HUES6 (cell line): ENCODE results near the gene CD1D.
"Not testable (repeated sequence)": the region's sequence is repeated elsewhere in the genome, so short reads cannot be mapped to it uniquely, and the experiment has no call there.

Experiments
- H3K27ac ChIP-seq: 2 replicates; pipeline ENCODE4 v1.7.0; 2013; ENCODE audit warnings: low read depth, mild to moderate bottlenecking, low read length, inconsistent platforms
- H3K27me3 ChIP-seq: 2 replicates; pipeline ENCODE4 v1.6.1; 2013; ENCODE audit warnings: low read length; ENCODE audit not compliant: control insufficient read depth, insufficient read depth
- H3K36me3 ChIP-seq: 2 replicates; pipeline ENCODE4 v1.6.1; 2013; ENCODE audit warnings: low read length; ENCODE audit not compliant: control insufficient read depth, insufficient read depth
- H3K4me1 ChIP-seq: 2 replicates; pipeline ENCODE4 v1.6.1; 2013; ENCODE audit warnings: low read length; ENCODE audit not compliant: control insufficient read depth, insufficient read depth
- H3K4me3 ChIP-seq: 2 replicates; pipeline ENCODE4 v1.5.1; 2013; ENCODE audit warnings: low read depth, low read length
- H3K9ac ChIP-seq: one replicate; pipeline ENCODE4 v1.6.1; 2013; ENCODE audit warnings: mild to moderate bottlenecking, low read length
- H3K9me3 ChIP-seq: 2 replicates; pipeline ENCODE4 v1.6.1; 2013; ENCODE audit warnings: low read depth, low read length; ENCODE audit not compliant: control insufficient read depth, insufficient read depth

Gene CD1D

DNA sequence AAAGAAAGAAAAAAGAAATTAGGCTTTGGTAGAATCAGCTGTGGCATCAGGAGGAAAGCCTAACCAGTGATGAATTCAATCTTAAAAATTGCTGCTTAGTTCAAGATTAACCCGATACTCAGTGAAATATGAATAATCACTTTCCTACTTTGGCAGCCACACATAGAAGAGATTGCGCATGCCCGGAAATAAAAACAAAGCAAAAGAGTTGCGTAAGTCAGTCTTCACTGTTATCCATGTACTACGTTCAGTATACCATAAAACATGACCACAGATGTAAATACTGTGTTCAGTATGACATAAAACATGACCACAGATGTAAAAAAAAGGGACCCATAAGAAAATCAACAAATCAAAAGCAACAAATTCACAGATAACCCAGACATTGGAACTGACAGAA is 19.2 kb downstream of the CD1D start:
- Histone ChIP-seq H3K4me1 (no peaks in the 10 kb centered on the region; the same call in 1 of the 2 replicates), H3K27ac (no peak overlapping the region), H3K27me3 (no peaks in the 10 kb centered on the region), H3K4me3 (no peak overlapping the region), H3K9ac (no peak overlapping the region), H3K36me3 (no peaks in the 10 kb centered on the region), H3K9me3 (no peaks in the 10 kb centered on the region)

DNA sequence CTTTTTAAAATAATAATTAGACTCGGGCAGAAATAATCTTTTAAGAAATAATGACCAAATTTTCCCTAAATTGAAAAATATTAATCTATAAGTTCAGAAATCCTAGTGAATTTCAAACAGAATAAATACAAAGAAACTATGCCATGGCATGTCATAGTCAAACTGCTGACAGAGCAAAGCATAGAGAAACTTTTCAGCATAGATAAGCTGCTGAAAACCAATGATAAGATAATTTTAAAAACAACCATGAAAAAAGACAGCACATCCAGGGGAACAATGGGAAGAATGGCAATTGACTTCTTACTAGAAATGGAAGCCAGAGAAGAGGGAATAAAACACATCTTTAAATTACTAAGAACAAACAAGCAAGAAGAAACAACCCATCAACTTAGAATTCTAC is 19.8 kb downstream of the CD1D start:
- Histone ChIP-seq H3K36me3 (no peaks in the 10 kb centered on the region), H3K27ac (no peak overlapping the region), H3K4me1 (no peaks in the 10 kb centered on the region; the same call in 1 of the 2 replicates), H3K9ac (no peak overlapping the region), H3K4me3 (no peak overlapping the region), H3K27me3 (no peaks in the 10 kb centered on the region), H3K9me3 (no peaks in the 10 kb centered on the region)

DNA sequence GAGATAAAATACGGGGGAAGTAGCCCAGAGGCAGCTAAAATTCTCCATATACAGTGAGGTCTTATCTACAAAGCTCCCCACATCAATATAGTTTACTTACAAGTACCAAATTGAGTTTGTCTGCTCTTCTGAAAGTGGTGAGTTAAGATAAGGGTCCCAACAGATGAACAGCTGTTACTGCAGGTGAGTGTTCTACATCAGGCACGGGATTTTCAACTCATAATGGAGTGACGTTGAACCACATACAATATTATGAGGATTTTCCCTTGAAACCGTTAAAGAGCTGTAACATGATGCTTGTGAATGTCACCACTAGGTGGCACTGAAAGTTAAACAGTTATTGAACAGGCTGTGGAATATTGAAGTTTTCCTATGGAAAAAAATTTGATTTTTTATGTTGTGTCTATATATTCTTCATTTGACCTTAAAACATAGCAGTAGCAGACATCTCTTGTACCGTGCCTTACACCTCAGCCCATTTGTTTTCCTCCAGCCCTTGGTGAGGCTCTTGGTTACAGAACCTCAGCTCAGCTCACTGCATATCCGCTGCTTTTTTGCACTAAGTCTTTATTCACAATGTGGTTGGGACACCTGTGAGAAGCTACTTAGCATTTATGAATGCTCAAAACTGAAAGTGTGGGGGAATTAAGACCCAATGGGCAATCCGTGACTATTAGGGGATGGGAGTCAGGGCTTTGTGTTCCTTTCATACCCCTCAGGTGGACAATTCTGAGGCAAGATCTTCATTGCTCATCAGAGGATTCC is 23.2 kb downstream of the CD1D start:
- no peak overlapping the region for H3K9ac ChIP-seq
- no peak overlapping the region for H3K27ac ChIP-seq
- H3K9me3 ChIP-seq = no peaks in the 10 kb centered on the region
- H3K4me3 ChIP-seq = peak overlapping the region; percentile 42; the same call in 1 of the 2 replicates
- H3K36me3 ChIP-seq = no peaks in the 10 kb centered on the region
- H3K27me3 ChIP-seq = no peaks in the 10 kb centered on the region
- peaks cover under 1% of the 10 kb centered on the region; the same call in 1 of the 2 replicates for H3K4me1 ChIP-seq

DNA sequence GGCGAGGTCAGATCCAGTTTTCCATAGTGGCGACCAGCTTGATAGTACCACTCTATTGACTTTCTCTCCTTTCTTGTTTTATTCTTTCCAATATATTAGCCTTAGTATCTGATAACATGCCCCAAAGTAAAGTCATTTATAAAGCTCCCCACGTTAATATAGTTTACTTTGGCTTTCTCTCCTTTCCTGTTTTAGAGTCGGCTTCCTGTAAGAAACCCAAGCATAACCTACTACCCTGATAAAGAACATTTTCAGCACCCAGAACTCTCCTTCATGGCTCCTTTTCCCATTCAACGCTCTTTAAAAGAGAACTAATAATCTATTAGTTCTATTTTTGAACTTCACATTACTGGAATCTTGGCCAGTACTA is 23.7 kb downstream of the CD1D start:
- Histone ChIP-seq H3K27ac (no peak overlapping the region), H3K4me3 (no peak overlapping the region), H3K27me3 (no peaks in the 10 kb centered on the region), H3K36me3 (no peaks in the 10 kb centered on the region), H3K4me1 (peaks cover 5% of the 10 kb centered on the region; the same call in 1 of the 2 replicates), H3K9me3 (no peaks in the 10 kb centered on the region), H3K9ac (no peak overlapping the region)

DNA sequence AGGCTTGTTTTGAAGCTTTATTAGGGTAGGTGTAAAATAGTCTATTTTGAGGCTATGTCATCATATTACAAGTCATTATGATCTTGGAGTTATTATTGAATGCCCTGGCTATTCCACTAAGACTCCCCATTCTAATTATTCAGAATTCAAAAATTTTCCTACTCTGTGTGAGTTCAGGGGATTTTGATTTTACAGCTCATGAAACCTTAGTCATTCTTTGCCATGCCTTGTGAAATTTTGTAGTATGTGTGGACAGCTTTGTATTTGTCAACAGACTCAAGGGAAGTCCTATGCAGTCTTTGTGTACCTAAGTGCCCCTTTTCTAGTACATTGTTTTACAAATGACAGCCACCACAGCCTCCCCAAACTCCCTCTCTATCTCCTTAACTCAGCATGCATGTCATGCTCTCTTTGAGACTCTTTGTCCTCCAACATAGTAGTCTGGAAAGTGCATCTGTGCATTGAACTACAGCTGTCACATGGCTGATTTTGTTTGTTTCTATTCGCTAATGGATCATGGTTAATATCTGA is 28.0 kb downstream of the CD1D start:
- no peaks in the 10 kb centered on the region for H3K36me3 ChIP-seq
- no peak overlapping the region for H3K9ac ChIP-seq
- peaks cover 5% of the 10 kb centered on the region; the same call in 1 of the 2 replicates for H3K4me1 ChIP-seq
- H3K9me3 ChIP-seq = peaks cover 7% of the 10 kb centered on the region; the same call in 1 of the 2 replicates
- H3K27ac ChIP-seq = no peak overlapping the region
- no peaks in the 10 kb centered on the region for H3K27me3 ChIP-seq
- no peak overlapping the region for H3K4me3 ChIP-seq

DNA sequence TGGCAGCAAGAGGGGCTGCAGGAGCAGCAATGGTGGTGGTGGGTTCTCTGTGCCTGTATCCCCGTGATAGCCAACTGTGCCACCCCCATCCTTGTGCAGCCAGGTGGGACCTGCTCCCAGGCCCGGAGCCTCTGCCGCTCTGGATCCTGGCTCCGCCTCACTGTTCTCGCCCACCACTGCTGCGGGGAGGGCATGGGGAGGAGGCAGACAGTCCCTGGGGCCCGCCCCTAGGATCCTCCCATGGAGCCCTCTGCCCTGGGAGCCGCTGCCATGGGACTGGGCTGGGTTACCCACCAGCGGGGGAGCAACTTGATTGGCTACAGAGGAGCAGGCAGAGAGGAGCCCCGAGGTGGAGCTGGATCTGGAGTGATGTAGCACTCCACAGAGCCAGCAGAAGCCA is 31.6 kb downstream of the CD1D start:
- no peak overlapping the region for H3K9ac ChIP-seq
- H3K27ac ChIP-seq = no peak overlapping the region
- H3K36me3 ChIP-seq = no peaks in the 10 kb centered on the region
- no peak overlapping the region for H3K4me3 ChIP-seq
- H3K9me3 ChIP-seq = peaks cover 10% of the 10 kb centered on the region; the same call in 1 of the 2 replicates
- peaks cover 5% of the 10 kb centered on the region; the same call in 1 of the 2 replicates for H3K4me1 ChIP-seq
- H3K27me3 ChIP-seq = no peaks in the 10 kb centered on the region

DNA sequence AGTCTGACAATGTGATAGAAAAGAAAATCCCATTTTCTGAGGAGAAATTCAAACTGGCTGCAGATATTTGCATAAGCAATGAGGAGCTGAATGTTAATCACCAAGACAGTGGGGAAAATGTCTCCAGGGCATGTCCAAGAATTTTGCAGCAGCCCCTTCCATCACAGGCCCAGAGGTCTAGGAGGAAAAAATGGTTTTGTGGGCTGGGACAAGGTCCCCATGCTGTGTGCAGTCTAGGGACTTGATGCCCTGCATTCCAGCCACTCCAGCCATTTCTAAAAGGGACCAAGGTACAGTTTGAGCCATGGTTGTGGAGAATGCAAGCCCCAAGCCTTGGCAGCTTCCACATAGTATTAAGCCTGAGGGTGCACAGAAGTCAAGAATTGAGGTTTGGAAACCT is 42.8 kb downstream of the CD1D start:
- not testable (repeated sequence) for H3K4me1 ChIP-seq, H3K36me3 ChIP-seq, H3K9ac ChIP-seq, H3K27me3 ChIP-seq, H3K4me3 ChIP-seq, H3K27ac ChIP-seq
- H3K9me3 ChIP-seq = peaks cover 27% of the 10 kb centered on the region

DNA sequence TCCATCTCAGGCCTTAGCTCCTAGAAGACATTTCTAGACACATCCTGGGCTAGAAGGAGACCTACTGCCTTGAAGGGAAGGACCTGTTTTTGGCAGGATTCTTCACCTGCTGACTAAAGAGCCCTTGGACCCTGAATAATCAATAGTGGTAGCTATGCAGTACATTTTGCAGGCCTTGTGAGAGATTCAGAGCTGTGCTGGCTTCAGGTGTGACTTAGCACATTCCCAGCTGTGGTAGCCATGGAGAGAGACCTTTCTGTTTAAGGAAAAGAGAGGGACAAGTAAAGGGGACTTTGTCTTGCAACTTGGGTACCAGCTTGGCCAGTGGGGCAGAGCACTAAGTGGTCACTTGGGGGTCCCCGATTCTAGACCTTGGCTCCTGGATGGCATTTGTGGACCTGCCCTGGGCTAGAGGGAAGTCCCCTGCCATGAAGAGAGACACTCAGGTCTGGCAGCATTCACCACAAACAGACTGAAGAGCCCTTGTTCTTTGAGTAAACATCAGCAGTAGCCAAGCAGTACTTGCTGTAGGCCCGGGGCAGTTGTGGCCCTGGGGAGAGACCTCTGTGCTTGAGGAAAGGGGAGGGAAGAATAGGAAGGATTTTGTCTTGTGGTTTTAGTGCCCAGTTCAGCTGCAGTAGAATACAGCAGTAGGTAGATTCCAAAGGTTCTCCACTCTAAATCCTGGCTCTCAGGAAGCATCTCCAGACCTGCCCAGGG is 47.4 kb downstream of the CD1D start:
- Histone ChIP-seq H3K27ac (no peak overlapping the region), H3K27me3 (no peaks in the 10 kb centered on the region), H3K36me3 (no peaks in the 10 kb centered on the region), H3K4me3 (no peak overlapping the region), H3K9ac (no peak overlapping the region), H3K4me1 (no peaks in the 10 kb centered on the region), H3K9me3 (peaks cover 16% of the 10 kb centered on the region)
